MCF 10A (cell line): ENCODE results near the gene ZNF674. TPM values are rescaled to one million over a fixed set of nuclear protein-coding genes. Genes with fewer than 3 reads are reported as not detected.
"Not testable (repeated sequence)": the region's sequence is repeated elsewhere in the genome, so short reads cannot be mapped to it uniquely, and the experiment has no call there.

ENCODE experiments used
- BruUV-seq: library from RNA; stranded (reverse); fragments of 400-500 nt; replicated peaks from 2 replicates; lab custom pipeline; 2021; lab: Mats Ljungman, UMichigan
- CTCF ChIA-PET: fragments of 300-600 bp; sonication (Branson Sonifier 250); formaldehyde crosslinking; extraction: SDS; loops from one replicate; lab custom pipeline; 2021; ENCODE audit warnings: antibody characterized with exemption, inconsistent platforms; lab: Yijun Ruan, JAX
- POLR2A ChIA-PET: fragments of 300-600, 350-650 bp; sonication (Branson Sonifier 250); formaldehyde crosslinking; extraction: SDS; loops from one replicate; lab custom pipeline; 2020; ENCODE audit warnings: antibody characterized with exemption, inconsistent platforms; lab: Yijun Ruan, JAX
- DNase-seq: peaks from one replicate; pipeline ENCODE4 v3.0.0-alpha.2; 2018; ENCODE audit not compliant: unreplicated experiment
- H3K27ac Mint-ChIP-seq: one replicate; pipeline ENCODE4 v1.8.0; 2022; ENCODE audit warnings: mild to moderate bottlenecking, low read depth, mixed read lengths; ENCODE audit not compliant: unreplicated experiment
- H3K27me3 Mint-ChIP-seq: one replicate; pipeline ENCODE4 v1.8.0; 2022; ENCODE audit warnings: mixed read lengths; ENCODE audit not compliant: insufficient read depth, unreplicated experiment
- H3K36me3 Mint-ChIP-seq: one replicate; pipeline ENCODE4 v1.8.0; 2022; ENCODE audit warnings: mild to moderate bottlenecking, moderate library complexity, mixed read lengths; ENCODE audit not compliant: insufficient read depth, unreplicated experiment
- H3K4me1 Mint-ChIP-seq: one replicate; pipeline ENCODE4 v1.8.0; 2022; ENCODE audit warnings: mixed read lengths; ENCODE audit not compliant: insufficient read depth, unreplicated experiment
- H3K4me3 Mint-ChIP-seq: one replicate; pipeline ENCODE4 v1.8.0; 2022; ENCODE audit warnings: mild to moderate bottlenecking, moderate library complexity, mixed read lengths; ENCODE audit not compliant: unreplicated experiment
- H3K9me3 Mint-ChIP-seq: one replicate; pipeline ENCODE4 v1.8.0; 2022; ENCODE audit warnings: mixed read lengths; ENCODE audit not compliant: unreplicated experiment
- CTCF ChIP-seq: fragments of 200-600 bp; IDR thresholded peaks from one replicate; pipeline ENCODE4 v1.8.0; 2022; ENCODE audit warnings: antibody characterized with exemption, mild to moderate bottlenecking; ENCODE audit not compliant: unreplicated experiment
- intact Hi-C: fragments of 100-400 bp; cut with micrococcal nuclease; formaldehyde crosslinking; loops from 2 replicates; pipeline ENCODE4 v1.14.1; 2022
- total RNA-seq: library from RNA; stranded (reverse); gene quantifications from 2 replicates; pipeline ENCODE4 v1.2.3, GENCODE V29; 2022

Gene ZNF674
- total RNA-seq, 1 experiment from 2014 or later, result 9.7 TPM

GRCh38 chrX:46551494-46552128, 6.4 kb upstream of the ZNF674 start:
- intact Hi-C loops, result no loop called here
- BruUV-seq, result no TSS peak
- ChIA-PET CTCF (no interaction called here), POLR2A (interaction anchor here (0.6 kb wide), 1 partner anchor 52 kb away, joined by 3 read pairs; no protein-coding TSS in a partner anchor)
- H3K27ac Mint-ChIP-seq, result no peak overlapping the region
- peaks cover 8% of the 10 kb centered on the region for H3K27me3 Mint-ChIP-seq
- no peaks in the 10 kb centered on the region for H3K4me1 Mint-ChIP-seq
- DNase-seq, result no peak
- no peak overlapping the region for H3K4me3 Mint-ChIP-seq
- no peak for TF ChIP-seq CTCF
- peaks cover 20% of the 10 kb centered on the region for H3K36me3 Mint-ChIP-seq
- H3K9me3 Mint-ChIP-seq, result no peaks in the 10 kb centered on the region

GRCh38 chrX:46549914-46550313, 4.7 kb upstream of the ZNF674 start:
- H3K36me3 Mint-ChIP-seq, result peaks cover 20% of the 10 kb centered on the region
- intact Hi-C loops, result loop anchor here (5.0 kb wide), 1 partner anchor 42 kb away; no protein-coding TSS in a partner anchor
- H3K4me3 Mint-ChIP-seq, result no peak overlapping the region
- H3K4me1 Mint-ChIP-seq, result no peaks in the 10 kb centered on the region
- H3K27ac Mint-ChIP-seq, result no peak overlapping the region
- no peak for DNase-seq
- no peaks in the 10 kb centered on the region for H3K27me3 Mint-ChIP-seq
- TF ChIP-seq CTCF, result no peak
- BruUV-seq, result no TSS peak
- H3K9me3 Mint-ChIP-seq, result no peaks in the 10 kb centered on the region
- ChIA-PET CTCF (no interaction called here), POLR2A (no interaction called here)

- no peaks in the 10 kb centered on the region for H3K27me3 Mint-ChIP-seq
- H3K9me3 Mint-ChIP-seq, result no peaks in the 10 kb centered on the region
- H3K36me3 Mint-ChIP-seq, result peaks cover 28% of the 10 kb centered on the region
- ChIA-PET CTCF (no interaction called here), POLR2A (interaction anchor here (0.6 to 1.0 kb wide), 2 partner anchors 40 to 331 kb away, joined by 3 to 5 read pairs; no protein-coding TSS in a partner anchor)
- no TSS peak for BruUV-seq
- intact Hi-C loops, result loop anchor here (5.0 kb wide), 1 partner anchor 44 kb away; no protein-coding TSS in a partner anchor
- DNase-seq, result peak; percentile 54
- peaks cover 6% of the 10 kb centered on the region for H3K4me1 Mint-ChIP-seq
- no peak for TF ChIP-seq CTCF
- no peak overlapping the region for H3K27ac Mint-ChIP-seq
- H3K4me3 Mint-ChIP-seq, result no peak overlapping the region
These were observed 2.6 kb upstream of the ZNF674 start for GRCh38 chrX:46547857-46548256.

GRCh38 chrX:46544527-46544926, 694 bp downstream of the ZNF674 start:
- BruUV-seq, result TSS peak; percentile 67
- not testable (repeated sequence) for DNase-seq, H3K4me1 Mint-ChIP-seq, H3K9me3 Mint-ChIP-seq
- intact Hi-C loops, result loop anchor here (2.0 kb wide), 1 partner anchor 98 kb away; no protein-coding TSS in a partner anchor
- Mint-ChIP-seq H3K27me3 (peaks cover 12% of the 10 kb centered on the region), H3K27ac (peak overlapping the region; percentile 98), H3K36me3 (peaks cover 39% of the 10 kb centered on the region), H3K4me3 (peak overlapping the region; percentile 99)
- ChIA-PET CTCF (interaction anchor here (0.6 to 0.7 kb wide), 2 partner anchors 54 to 121 kb away, joined by 3 to 4 read pairs; no protein-coding TSS in a partner anchor), POLR2A (interaction anchor here (0.6 to 1.5 kb wide), 5 partner anchors 31 to 1895 kb away, joined by 3 to 7 read pairs (median 4); no protein-coding TSS in a partner anchor)
